GM11168 (cell line): ENCODE data around the gene SHROOM4.

ENCODE experiments used
- in situ Hi-C: fragments of 300-500 bp; cut with MboI; formaldehyde crosslinking; loops from one replicate; pipeline ENCODE4 v1.12.0; 2022; ENCODE audit warnings: low sequenced_read_pairs; ENCODE audit not compliant: unreplicated experiment

Gene SHROOM4

DNA sequence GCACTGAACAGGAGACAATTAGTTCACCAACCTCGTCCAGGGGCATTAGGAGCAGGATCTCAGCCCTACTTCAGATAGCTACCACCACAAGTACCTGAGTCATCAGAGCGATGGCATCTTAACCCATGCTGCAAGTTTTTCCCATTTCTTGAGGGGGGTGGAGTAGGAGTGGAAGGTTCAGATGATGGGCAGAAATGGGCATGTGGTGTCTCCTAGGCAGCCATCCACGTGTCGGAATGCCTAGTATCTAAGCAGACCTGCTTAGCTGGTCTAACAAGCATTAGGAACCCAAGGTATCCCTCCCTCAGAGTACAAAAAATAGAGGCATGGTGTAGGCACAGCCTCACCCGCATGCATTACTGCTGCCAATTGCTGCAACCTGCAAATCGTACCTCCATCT is 184.2 kb downstream of the SHROOM4 start:
- in situ Hi-C loops, result no loop called here

DNA sequence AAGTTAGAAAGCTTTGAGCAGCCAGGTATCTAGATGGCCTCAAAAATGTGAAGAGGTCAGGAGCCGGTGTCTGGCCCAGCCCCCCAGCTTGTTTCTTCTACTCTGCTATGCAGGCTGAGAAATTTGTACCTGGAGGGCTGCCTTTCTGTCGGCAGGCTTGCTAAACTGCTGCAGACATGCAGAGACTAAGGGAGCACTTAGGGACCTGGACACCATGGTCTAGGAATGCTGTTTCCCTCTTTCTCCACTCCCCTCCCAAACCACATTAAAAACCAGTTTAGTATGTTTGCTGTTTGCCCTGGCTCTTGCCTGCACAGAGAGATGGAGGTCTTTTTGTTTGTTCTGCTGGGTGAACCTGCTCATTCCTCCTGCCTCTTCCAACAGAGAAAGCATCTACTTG is 186.3 kb downstream of the SHROOM4 start:
- in situ Hi-C loops, result no loop called here

DNA sequence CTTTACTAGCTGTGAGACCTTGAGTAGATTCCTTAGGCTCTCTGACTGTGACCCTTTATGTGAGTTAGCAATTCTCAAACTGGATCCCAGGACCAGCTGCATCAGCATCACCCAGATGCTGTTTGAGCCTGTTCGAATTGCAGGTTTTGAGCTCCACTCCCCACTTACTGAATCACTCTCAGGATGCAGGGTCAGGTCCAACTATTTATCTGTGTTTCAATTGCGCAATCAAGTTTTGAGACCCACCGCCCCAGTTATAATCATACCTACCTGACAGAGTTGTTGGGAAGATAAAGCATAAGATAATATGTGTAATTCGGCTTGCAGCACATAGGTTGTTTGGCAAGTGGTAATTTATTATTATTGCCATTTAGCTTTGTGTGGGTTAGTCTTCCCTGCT is 187.6 kb downstream of the SHROOM4 start:
- in situ Hi-C loops, result no loop called here

DNA sequence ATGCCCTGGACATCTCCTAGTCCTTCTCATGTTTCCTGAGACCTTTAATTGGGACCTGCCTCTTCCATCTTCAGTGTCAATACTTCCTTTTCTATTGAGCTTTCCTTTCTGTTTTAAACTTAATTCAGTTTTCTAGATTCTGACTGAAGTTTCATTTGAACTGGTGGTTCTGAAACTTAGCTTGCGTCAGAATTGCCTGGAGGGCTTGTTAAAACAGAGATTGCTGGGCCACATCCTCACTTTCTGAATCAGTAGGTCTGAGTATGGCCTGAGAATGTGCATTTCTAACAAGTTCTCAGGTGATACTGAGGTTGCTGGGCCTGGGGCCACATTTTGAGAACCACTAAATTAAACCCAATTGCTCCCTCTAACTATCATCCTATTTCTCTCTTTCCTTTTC is 191.2 kb downstream of the SHROOM4 start:
- in situ Hi-C loops, result no loop called here

DNA sequence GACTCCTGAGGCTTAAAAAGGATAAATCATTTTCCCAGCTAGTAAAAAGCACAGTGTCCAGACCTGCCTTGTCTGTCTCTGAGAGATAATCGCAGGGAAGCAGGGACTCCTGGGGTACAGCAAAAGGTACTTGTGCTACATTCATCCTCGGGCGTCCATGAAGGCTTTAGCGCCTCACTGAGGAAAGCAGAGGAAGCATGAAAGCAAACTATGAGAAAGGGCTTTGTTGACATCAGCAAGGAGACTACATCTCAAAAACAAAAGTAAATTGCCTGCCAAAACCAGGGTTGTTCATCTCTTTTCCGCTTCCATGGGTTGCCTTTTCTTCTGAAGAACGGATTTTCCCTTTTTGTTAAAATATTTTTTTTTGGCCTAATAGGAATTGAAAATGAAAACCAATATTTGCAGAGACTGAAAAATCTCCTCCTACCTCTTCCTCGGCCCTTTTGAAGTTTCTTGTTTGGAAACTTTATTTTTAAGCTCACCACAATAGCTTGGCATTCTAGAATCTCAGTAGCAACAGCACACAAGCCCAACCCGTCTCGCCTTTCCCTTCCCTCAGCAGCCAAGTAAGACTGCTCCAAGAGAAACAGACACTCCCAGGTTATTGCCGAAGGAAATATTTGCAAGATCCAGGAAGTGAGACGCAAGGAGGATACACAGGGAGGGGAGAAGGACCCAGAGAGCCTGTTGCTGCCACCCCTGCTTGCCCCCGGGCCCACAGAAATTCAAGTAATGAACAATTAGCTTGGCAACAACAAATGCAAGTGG is 195.0 kb downstream of the SHROOM4 start:
- in situ Hi-C loops, result no loop called here

DNA sequence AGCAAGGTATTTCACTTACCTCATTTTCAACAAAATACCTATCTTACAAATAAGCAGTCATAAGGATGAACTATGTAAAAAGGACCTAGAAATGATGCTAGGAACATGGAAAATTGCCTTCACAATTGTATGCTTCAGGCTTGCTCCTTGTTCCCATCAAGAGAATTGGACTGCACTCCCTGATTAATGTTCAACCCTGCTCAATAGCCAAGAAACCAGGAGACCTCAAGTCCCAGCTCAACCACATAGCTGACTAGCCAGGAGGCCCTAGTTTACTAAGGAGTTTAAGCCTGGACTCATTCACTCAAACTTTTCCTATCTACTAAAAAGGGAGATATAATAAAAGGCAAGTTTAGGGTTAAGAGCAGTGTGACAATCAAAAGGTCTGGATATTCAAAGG is 196.8 kb downstream of the SHROOM4 start:
- in situ Hi-C loops, result no loop called here

DNA sequence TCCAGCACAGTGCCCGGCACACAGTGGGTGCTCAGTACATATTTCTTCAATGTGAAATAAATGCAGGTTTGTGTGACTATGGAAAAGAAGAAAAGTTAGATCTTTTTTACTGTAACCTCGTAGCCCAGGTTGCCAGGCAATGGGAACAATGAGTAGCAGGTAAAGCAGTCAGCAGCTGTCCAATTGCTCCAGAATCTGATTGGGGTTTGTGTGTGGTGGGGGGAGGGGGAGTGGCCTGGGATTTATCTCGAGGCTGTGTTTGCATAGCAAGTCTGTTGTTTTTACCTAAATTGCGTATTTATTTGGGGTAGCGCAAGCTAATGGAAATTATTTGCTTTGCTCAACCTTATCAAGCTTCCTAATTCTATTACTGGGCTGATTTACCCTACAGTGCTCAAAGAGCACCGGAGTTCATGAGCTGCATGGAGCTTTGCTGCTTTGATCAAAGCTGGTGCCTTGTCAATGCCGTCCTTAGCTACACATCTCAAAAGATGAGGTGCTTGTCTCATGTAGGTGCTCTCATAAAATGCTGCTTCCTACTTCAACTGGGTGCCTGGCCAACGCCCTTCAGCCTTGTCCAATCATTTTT is 198.3 kb downstream of the SHROOM4 start:
- in situ Hi-C loops, result no loop called here

DNA sequence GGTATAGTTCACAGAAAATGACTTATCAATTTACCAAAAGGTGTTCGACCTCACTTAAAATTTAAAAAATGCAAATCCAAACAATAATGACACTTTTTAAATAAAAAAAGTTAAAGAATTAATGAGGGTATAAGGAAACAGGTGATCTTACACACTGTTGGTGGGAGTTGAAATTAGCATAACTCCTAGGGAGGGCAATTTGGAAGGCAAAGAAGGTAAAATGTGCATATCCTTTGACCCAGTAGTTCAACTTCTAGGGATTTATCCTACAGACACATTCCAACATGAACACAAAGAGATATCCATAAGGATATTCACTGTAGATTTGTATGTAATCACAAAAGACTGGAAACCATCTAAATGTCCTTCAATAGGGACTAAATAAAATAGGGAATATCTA is 199.5 kb downstream of the SHROOM4 start:
- in situ Hi-C loops, result no loop called here

DNA sequence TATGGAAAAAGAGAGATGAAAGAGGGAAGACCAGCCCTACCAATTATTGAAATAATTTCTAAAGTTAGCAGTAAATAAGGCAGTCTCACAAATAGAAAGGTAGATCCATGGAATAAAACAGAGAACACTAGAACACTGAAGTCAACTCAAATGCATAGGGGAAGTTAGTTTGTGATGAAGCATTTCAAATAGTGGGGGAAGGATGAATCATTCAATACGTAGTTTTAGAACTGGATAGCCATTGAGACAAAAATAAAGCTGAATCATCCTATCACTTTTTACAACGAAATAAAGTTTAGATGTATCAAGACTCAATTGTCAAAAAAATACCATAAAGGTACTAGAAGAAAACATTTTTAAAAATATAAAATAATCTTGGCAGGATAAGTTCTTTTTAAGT is 200.1 kb downstream of the SHROOM4 start:
- in situ Hi-C loops, result no loop called here

DNA sequence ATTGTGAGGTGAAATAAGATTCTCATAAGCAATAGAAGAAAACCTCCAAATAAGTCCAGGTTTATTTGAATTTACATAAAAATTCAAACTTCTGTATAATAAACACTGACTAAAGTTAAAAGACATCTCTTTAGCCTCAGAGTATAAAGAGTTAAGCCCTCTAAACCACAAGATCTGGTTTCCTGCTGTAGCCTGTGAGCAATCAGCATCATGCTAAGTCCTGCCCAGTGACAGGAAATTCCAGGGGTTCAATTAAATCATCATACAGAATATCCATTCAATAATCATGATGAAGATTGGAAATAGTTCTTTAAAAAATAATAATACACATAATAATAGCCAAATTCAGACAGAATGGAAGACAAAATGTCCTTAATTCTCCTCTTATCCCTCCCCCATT is 204.2 kb downstream of the SHROOM4 start:
- in situ Hi-C loops, result no loop called here

DNA sequence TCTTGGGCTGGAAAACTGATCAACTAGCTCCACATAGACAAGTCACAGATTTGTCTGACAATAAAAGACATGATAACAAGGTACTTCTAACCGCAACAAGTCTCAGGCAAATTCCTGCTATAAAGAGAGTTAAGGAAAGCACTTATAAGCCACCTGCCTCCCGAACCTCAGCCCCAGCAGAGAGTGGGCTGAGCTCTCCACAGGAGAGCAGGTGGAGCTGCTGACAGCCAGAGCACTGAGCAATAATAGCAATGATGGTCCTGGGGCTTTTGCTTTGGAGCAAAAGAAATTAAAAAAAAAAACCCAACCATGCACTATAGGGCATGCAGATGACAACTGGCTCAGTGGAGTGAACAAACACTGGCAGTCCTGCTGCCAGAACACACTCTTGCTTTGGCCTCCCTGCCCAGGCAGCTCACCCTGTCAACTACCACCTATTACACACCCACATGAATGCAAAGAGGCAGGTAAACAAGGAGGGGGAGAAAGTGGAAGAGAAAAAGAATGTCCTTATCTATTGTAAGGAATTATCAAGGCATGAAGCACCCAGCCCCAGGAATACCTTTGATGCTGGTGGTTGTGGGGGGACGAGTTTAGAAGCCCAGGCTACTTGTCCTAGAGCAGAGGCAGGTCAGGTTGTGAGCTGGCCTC is 207.6 kb downstream of the SHROOM4 start:
- in situ Hi-C loops, result no loop called here

DNA sequence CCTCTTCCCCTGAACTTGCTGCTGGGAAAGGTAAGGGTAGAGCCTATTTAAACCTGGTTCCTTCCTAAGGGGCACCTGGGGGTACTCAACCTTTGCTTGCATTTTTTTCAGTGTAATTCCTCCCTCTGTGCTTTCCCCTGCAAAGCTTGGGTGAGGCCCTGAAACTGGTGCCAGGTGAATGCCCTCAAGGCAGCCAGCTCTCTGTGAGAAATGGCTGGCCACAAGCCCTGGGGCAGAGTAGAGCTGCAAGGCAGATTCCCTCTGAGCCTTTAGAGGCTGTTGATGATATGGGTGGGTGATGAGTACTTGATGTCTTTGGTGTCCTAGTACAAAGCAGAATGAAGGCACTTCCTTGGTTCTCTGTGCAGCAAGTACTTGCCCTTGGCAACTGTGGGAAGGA is 217.9 kb downstream of the SHROOM4 start:
- in situ Hi-C loops, result loop anchor here (25.0 kb wide), 1 partner anchor 684 kb away; the partner anchor contains the start of gene CLCN5

DNA sequence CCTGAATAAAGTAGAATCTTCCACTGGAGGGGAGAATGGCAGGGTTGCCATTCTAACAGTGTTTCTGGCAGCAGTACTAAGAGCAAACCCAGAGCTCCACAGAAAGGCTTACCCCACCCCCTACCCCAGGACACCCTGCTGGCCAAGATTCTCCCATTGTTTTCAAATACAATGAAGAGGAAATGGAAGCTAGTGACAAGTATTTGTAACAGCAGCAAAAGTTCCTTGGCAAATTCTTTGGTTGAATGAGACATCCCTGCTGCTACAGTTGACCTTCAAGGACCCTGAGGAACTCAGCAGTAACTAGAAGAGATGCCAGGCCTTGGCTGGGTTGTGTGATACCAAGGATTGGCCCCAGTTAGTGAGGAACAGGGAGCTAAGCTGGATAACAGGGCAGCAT is 219.2 kb downstream of the SHROOM4 start:
- in situ Hi-C loops, result loop anchor here (25.0 kb wide), 1 partner anchor 682 kb away; the partner anchor contains the start of gene CLCN5

DNA sequence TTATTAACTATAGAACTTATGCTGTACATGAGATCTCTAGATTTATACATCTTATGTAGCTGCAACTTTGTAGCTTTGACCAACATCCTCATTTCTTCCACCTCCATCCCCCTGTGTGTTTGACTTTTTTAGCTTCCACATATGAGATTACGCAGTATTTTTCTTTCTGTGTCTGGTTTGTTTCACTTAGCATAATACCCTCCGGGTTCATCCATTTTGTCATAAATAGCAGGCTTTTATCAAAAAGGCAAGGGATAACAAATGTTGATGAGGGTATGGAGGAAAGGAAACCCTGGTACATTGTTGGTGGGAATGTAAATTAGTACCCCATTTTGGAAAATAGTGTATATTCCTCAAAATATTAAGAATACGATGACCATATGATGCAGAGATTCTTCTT is 227.0 kb downstream of the SHROOM4 start:
- in situ Hi-C loops, result loop anchor here (25.0 kb wide), 1 partner anchor 675 kb away; the partner anchor contains the start of gene CLCN5

DNA sequence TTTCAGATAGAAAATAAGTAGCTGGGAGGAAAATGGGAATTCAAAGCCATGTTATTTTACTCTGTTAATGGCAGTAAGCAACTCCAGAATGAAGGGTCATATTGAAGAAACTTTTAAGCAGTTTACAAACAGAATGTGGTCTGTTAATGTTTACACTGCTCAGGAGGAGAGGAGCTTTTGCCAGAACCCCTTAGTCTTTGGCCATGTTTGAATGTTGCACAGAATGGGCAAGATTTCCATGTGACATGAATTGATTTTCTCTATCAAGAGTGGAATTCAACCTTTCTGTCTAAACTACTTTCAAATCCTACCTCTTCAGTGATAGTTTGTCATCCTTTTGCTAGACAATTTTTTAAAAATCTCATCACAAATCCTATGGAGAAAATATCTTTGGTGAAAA is 227.6 kb downstream of the SHROOM4 start:
- in situ Hi-C loops, result loop anchor here (25.0 kb wide), 1 partner anchor 674 kb away; the partner anchor contains the start of gene CLCN5

DNA sequence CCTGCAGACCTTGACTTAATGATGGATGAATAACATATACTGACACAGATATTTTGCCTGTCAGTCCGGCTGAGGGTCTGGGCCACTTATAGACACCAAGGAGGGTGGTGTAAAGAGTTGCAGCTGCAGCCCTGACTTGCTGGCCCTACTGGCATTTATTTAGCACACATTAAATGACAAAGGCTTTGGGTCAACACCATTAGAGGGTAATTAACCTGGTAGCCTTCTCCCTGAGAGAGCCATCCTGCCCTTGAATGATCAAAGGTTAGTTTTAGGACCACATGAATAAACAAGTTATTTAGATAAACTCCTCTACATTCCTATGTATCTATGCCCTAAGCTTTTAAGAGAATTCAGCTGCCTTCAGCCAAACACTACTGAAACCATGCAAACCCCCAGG is 232.6 kb downstream of the SHROOM4 start:
- in situ Hi-C loops, result loop anchor here (25.0 kb wide), 1 partner anchor 669 kb away; the partner anchor contains the start of gene CLCN5

DNA sequence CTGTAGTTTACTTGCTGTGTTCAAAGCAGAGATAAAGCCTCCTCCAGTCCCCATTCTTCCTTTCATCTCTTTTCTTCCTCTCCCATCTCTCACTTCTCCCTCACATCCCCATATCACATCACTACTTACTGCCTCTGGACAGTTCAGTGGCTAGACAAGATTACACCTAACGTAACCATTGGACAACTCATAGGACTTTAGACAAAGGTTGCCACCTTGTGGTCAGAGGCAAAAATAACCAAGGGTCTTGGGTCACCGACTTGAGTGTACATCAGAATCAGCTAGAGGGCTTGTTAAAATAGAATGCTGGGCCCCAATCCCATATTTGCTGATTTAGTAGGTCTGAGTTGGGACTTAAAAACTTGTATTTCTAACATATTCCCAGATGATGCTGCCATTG is 234.0 kb downstream of the SHROOM4 start:
- in situ Hi-C loops, result loop anchor here (25.0 kb wide), 1 partner anchor 668 kb away; the partner anchor contains the start of gene CLCN5

DNA sequence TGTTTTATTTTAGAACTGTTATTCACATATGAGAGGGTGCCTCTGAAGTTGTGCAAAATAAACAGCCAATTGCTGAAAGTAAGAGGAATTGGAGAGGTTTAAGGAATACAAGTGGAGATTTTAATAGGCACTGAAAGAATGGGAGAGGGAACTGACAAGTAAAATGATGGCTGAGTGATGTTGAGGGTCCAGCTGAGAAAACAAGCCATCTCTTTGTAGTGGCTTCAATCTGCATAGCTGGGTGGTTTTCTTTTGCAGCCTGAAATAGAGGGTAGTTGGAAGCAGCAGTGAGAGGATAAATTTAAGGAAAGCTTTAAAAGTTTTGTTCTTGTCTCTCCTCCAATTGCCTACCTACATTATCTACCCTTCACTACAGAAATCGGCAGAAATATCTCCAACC is 236.7 kb downstream of the SHROOM4 start:
- in situ Hi-C loops, result loop anchor here (25.0 kb wide), 1 partner anchor 665 kb away; the partner anchor contains the start of gene CLCN5

DNA sequence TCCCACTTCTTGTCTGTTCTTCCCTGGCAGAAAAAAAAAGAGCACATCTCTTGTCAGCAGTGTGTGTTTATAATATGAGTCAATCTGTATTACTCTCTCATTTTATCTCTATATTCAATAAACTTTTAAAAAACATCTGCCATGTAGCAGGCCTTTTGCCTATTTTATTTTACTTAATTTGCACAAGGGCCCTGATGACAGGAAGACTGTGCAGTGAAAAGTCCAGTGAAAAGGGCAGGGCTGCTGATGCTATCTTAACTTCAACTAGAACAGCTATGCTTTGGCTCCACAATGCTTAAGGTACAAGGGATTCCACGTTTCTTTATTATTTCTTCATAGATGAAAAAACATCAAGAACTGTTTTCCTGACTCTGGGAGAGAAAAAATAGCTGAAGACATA is 246.4 kb downstream of the SHROOM4 start:
- in situ Hi-C loops, result no loop called here

DNA sequence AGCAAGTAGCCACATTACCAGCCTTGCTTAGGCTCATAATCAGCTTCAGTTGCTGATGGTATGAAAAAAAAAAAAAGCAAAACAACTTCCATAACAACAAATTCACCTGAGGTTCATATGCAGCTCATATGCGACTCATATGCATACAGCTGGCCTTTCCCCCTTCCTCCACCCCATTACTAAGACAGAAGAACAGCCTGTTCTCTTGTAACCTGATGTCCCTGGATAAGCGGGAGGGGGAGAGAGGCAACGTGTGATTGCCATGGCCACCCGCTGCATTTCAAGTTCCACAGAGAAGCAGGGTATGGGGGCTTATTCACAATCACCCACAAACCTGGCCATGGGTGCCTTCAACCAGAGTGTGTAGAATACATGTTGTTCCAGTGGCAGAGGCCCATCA is 248.3 kb downstream of the SHROOM4 start:
- in situ Hi-C loops, result no loop called here
